Rectal smooth muscle tissue (tissue), 1 donor: Measurements from ENCODE around the gene IL17REL.

Experiments
- H3K27ac ChIP-seq: one replicate; pipeline ENCODE4 v1.7.0; 2013; ENCODE audit warnings: low read depth, low read length, inconsistent platforms
- H3K27me3 ChIP-seq: one replicate; pipeline ENCODE4 v1.7.0; 2013; ENCODE audit warnings: low read length; ENCODE audit not compliant: control insufficient read depth, insufficient read depth
- H3K36me3 ChIP-seq: one replicate; pipeline ENCODE4 v1.7.0; 2013; ENCODE audit warnings: low read length; ENCODE audit not compliant: control insufficient read depth, insufficient read depth
- H3K4me1 ChIP-seq: one replicate; pipeline ENCODE4 v1.7.0; 2013; ENCODE audit warnings: low read length; ENCODE audit not compliant: control insufficient read depth, insufficient read depth
- H3K4me3 ChIP-seq: one replicate; pipeline ENCODE4 v1.7.0; 2013; ENCODE audit warnings: low read length
- H3K9ac ChIP-seq: one replicate; pipeline ENCODE4 v1.7.0; 2013; ENCODE audit warnings: low read length

Gene IL17REL

DNA sequence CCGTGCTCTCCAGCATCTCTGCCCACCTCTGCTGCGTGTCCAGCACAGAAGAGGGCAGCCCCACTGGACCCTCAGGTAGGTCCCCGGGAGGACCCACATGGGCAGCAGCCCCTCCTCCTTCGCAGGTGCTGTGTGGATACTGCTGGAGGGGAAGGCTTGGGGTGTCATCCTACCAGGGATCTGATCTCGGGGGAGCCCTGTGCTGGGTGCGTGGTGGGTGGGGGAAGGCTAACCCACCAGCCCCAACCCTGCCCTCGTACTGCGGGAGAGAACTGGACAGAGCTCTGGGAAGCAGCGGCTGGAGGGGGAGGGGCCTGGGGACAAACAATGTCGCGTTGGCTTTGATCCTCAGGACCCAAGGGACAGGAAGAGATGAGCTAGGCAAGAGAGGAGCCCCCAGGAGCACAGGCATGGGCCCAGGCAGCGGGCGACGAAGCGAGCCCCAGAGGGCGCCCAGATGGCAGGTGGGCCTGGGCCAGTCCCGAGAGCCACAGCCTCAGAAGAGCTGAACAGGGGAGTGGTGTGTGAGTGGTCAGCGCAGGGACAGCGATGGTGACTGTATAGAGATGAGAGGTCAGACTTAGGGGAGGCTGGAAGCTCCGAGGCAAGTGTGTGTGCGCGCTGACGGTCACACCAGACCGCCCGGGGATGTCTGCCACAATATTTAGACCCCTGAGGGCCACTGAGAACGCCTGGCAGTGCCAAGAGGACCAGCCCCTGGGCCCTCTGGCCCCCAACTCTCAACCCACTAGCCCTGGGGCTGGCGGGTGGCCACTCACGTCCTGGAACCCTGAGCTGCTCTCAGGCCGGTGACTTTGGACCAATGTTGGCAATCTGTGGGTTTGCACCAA lies 53.4 kb downstream of the IL17REL start:
- Histone ChIP-seq H3K27ac (no peak overlapping the region), H3K36me3 (peaks cover 9% of the 10 kb centered on the region), H3K9ac (peak overlapping the region; percentile 71), H3K27me3 (no peaks in the 10 kb centered on the region), H3K4me1 (peaks cover 12% of the 10 kb centered on the region), H3K4me3 (peak overlapping the region; percentile 86)

DNA sequence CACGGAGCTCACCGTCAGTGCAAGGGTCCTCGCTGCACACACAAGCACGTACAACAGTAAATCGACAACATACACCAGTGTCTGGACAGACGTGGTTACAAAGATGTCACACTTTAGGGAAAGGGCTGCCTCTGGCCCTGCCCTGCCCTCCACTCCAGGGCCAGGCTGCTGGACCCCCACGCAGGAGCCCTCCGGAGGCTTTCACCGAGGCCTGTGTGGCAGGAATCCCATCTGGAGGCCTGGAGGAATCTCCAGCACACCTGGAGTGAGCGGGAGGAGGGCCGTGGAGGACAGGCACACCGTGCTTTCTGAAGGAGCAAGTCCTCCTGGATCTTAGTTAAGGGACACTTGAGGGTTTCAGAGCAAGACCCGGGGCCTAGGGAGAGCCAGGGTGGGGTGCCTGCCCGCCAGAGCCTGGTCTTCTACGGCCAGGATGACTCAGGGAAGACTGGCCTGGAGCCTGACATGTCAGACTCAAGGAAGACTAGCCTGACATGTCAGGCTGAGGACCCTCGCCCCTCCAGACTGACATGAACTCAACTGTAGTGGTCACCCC lies 54.1 kb downstream of the IL17REL start:
- Histone ChIP-seq H3K9ac (no peak overlapping the region), H3K27ac (no peak overlapping the region), H3K4me3 (no peak overlapping the region), H3K36me3 (peaks cover 6% of the 10 kb centered on the region), H3K4me1 (peaks cover 8% of the 10 kb centered on the region), H3K27me3 (no peaks in the 10 kb centered on the region)

DNA sequence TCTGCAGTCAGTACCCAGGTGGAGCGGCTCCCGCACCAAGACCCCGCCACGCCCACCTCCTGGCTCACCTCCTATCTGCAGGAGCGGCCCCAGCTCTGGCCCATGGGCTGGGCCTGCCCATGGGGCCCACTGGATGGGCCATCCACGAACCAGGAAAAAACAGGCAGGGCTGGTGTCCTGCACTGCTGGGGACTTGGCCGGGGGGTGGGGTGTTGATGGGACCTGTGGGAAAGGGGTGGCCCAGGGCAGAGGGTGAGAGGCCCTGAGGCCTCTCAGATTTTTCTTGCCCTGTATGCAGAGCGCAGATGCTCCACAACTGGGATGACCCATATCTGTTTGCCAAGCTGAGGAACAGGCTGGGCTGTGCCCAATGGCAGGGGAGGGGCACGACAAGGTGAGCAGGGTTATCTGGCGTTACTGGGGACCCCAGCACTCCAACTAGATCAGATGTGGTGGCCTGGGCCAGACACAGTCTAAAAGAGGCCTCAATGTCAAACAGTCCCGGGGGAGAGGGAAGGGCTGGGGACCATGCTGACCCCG lies 54.7 kb downstream of the IL17REL start:
- H3K27ac ChIP-seq, result no peak overlapping the region
- H3K4me1 ChIP-seq, result peaks cover 5% of the 10 kb centered on the region
- H3K36me3 ChIP-seq, result peaks cover 2% of the 10 kb centered on the region
- no peak overlapping the region for H3K4me3 ChIP-seq
- H3K27me3 ChIP-seq, result no peaks in the 10 kb centered on the region
- H3K9ac ChIP-seq, result no peak overlapping the region

DNA sequence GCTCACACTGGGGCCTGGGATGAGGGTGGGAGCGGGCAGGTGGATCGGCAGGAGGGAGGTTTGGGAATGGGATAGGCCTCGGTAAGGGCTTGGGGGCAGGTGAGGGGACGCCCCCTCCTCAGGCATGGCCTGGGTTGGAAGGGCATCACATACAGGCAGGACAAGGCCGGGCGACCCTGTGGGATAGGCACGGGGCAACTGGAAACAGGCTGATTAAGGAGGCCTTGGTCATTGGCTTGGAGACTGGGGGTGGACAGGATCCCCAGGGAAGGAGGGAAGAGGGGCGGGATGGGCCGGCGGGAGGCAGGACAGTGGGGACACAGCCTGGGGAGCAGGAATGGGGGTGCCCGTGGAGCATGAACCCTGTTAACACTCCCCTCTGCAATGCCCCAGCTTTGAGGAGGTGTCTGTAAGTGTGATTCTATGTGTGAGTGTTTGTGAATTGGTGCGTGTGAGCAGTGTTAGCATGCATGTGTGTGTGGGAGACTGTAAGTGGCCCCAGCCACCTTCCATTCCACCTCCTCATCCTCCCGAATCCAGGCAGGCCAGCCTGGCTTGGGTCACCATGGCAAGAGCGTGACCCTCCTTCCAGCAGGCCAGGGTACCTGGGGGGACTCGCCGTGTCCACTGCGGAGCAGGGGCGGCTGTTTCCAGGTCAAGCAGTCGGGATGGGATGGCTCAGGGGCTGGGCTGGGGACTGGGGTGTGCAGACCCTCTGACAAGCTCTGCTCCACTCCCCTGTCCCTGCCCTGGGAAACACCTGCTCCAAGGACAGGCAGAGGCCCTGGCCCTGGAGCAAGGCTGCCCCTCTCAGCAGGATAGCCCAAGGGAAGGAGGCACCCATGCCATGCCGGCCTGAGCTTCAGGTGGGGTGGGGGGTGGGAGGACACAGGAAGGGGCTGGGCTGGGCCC lies 55.4 kb downstream of the IL17REL start:
- Histone ChIP-seq H3K4me3 (no peak overlapping the region), H3K36me3 (no peaks in the 10 kb centered on the region), H3K27ac (no peak overlapping the region), H3K9ac (no peak overlapping the region), H3K27me3 (no peaks in the 10 kb centered on the region), H3K4me1 (no peaks in the 10 kb centered on the region)

DNA sequence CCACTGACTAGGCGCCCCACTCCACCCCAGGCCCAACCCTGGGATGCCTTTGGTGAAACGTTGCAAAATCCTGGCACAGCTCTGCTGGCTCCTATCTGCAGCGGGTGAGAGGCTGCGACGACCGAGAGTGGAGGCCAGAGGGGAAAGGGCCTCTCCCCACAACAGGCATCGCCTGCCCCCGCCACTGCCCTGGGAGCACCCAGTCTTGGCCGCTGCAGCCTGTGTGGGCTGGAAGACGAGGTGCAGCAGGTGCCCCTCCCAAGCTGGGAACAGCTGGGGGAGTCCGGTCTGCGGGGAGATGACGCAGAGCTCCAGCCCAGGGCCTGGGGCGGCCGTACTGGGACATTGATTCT lies 56.2 kb downstream of the IL17REL start:
- no peaks in the 10 kb centered on the region for H3K27me3 ChIP-seq
- no peaks in the 10 kb centered on the region for H3K4me1 ChIP-seq
- H3K9ac ChIP-seq, result no peak overlapping the region
- H3K36me3 ChIP-seq, result no peaks in the 10 kb centered on the region
- no peak overlapping the region for H3K27ac ChIP-seq
- no peak overlapping the region for H3K4me3 ChIP-seq

DNA sequence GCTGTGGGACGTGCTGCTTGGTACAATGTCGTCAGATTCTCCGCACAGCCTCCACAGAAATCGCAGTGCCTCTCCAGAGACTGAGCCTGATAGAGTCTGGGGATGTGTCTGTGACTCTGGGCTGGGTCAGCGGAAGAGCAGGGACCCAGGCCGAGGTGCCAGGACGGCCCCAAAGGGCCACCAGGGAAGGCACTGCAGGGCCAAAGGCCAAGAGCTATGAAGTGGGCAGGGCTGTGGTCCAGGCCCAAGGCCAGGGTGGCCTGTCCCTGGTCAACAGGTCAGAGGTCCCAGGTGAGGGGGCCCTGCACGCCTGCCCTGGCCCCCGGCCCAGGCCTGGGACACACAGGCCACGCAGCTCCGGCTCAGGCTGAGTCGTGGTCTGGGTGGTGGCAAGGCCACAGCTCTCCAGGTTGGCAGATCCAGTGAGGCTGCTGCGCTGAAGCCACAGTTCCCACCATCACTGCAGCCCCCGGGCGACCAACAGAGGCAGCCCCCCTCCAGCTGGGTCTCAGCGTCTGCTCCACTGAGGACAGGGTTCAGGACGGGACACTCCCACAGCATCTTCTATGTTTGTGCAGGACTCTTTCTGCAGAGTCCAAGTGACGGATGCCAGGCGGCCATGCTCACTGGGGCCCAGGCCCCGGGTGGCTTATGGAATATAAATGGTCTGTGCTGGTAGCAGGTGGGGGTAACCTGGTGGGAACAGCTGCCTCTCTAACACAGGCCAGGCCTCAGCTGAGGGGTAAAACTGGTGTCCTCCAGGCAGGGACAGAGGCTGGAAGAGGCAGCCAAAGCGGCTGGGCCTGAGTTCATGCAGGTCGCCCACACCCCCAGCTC lies 56.8 kb downstream of the IL17REL start:
- no peaks in the 10 kb centered on the region for H3K4me1 ChIP-seq
- H3K9ac ChIP-seq, result no peak overlapping the region
- no peaks in the 10 kb centered on the region for H3K27me3 ChIP-seq
- no peaks in the 10 kb centered on the region for H3K36me3 ChIP-seq
- H3K4me3 ChIP-seq, result no peak overlapping the region
- no peak overlapping the region for H3K27ac ChIP-seq

DNA sequence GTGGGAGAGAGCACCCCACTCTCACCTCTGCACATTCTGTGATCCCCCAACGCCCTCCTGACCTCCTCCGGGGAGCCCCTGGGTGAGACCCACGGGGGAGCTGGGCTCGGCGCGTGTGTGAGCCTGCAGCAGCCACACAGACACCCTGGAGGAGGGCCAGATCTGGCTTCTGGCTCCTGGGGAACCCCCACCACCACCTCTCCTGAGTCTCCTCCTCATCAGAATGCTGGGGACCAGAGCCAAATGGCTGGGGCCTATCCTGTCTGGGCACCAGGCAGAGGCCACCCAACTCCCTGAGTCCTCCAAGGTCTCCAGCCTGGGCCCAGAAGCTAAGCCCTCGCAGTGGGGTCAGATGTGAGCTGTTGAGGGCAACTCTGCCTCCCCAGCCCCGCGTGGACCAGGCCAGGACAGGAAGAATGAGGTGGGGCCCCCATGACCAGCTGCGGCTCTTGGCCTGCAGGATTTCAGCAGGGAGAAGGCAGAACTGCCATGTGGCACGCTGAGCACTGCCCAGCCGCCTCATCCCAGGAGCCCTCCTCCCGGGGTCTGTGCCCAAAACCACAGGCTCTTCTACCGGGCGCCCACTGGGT lies 57.5 kb downstream of the IL17REL start:
- no peak overlapping the region for H3K27ac ChIP-seq

DNA sequence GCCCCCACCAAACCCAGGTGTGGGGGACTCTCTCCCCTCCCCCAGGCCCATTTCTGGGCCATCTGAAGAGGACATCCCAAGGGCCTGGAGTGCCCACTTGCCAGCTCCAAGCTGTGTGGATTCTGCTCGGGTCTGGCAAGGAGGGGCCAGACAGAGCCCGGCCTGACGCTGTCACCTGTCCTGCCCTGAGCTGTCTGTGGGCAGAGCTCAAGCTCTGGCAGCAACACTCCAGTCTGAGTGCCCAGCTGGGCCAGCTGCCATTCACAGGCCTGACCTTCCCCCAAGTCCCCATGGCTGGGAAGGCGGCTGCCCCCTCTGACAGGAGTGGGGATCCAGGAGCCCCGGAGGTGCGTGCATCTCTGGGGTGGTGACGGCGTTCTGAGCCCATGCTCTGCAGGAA lies 58.2 kb downstream of the IL17REL start:
- H3K27me3 ChIP-seq, result no peaks in the 10 kb centered on the region
- no peak overlapping the region for H3K9ac ChIP-seq
- no peaks in the 10 kb centered on the region for H3K36me3 ChIP-seq
- H3K27ac ChIP-seq, result no peak overlapping the region
- H3K4me3 ChIP-seq, result no peak overlapping the region
- no peaks in the 10 kb centered on the region for H3K4me1 ChIP-seq

More for the DNA sequence above, 57.5 kb downstream of the IL17REL start:
- no peaks in the 10 kb centered on the region for H3K4me1 ChIP-seq
- H3K27me3 ChIP-seq, result no peaks in the 10 kb centered on the region
- no peak overlapping the region for H3K9ac ChIP-seq
- no peak overlapping the region for H3K4me3 ChIP-seq
- no peaks in the 10 kb centered on the region for H3K36me3 ChIP-seq

DNA sequence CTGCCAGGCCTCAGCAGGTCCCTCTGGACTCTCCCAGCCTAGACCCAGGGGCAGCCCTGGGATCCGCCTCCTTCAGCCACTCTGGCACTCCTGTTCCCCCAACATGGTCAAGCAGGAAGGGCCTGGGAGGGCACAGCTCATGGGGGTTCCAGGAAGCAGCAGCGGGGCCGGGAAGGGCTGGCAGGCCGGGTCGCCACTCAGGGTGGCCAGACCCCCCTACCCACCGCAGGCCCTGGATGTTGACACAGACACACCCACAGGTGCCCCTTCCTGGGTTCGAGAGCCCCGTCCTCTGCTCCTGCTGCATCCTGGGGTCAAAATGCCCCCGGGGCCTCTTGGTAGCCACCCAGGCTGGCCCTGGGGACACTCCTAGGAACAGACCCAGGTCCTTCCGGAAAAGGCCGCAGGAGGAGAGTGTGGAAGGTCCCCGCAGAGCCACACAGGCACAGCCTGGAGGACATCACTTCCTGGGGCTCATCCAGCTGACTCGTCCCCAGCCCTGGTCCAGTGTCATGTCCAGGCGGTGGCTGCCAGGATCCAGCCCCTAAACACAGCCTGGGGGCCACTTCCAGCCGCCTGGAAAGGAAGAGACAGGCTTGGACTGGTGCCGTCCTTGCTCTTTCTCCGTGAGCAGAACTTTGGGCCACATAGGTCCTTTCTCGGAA lies 58.8 kb downstream of the IL17REL start:
- H3K27me3 ChIP-seq, result no peaks in the 10 kb centered on the region
- no peaks in the 10 kb centered on the region for H3K36me3 ChIP-seq
- no peak overlapping the region for H3K9ac ChIP-seq
- no peaks in the 10 kb centered on the region for H3K4me1 ChIP-seq
- no peak overlapping the region for H3K27ac ChIP-seq
- H3K4me3 ChIP-seq, result no peak overlapping the region

DNA sequence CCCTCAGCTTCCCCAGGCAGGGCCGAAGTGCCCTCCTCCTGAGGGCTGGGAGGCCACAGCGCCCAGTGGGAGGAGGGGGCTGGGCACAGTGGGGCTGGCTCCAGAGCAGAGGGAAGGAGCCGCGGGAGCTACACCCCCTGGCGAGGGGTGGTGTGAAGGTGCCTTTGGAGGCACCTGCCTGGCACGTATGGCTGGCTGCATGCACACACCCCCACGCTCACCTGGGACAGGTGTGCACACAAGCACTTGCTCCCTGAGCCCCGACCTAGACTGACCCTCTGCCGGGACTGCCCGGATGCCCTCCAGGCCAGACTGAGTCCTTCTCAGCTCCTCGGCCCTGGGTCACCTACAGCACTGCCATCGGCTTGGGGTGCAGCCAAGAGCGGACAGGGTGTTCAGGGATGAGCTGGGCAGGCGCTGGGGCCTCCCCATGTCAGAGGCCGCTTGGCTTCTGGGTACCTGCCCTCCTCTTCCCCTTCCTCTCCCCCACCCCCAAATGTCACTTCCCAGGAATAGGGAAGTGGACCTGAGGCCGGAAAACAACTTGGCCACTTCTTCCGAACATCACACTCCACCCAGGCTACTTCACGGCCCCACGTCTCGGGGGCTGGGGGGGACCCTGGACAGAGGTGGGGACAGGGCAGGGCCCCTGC lies 59.4 kb downstream of the IL17REL start:
- Histone ChIP-seq H3K4me1 (no peaks in the 10 kb centered on the region), H3K4me3 (no peak overlapping the region), H3K27me3 (no peaks in the 10 kb centered on the region), H3K27ac (no peak overlapping the region), H3K9ac (no peak overlapping the region), H3K36me3 (no peaks in the 10 kb centered on the region)
